ENCODE results near the gene TMEM266. TPM values are rescaled to one million over a fixed set of nuclear protein-coding genes. Genes with fewer than 3 reads are reported as not detected.

Gene TMEM266
- total RNA-seq, 2 experiments from 2014 or later = not detected

DNA sequence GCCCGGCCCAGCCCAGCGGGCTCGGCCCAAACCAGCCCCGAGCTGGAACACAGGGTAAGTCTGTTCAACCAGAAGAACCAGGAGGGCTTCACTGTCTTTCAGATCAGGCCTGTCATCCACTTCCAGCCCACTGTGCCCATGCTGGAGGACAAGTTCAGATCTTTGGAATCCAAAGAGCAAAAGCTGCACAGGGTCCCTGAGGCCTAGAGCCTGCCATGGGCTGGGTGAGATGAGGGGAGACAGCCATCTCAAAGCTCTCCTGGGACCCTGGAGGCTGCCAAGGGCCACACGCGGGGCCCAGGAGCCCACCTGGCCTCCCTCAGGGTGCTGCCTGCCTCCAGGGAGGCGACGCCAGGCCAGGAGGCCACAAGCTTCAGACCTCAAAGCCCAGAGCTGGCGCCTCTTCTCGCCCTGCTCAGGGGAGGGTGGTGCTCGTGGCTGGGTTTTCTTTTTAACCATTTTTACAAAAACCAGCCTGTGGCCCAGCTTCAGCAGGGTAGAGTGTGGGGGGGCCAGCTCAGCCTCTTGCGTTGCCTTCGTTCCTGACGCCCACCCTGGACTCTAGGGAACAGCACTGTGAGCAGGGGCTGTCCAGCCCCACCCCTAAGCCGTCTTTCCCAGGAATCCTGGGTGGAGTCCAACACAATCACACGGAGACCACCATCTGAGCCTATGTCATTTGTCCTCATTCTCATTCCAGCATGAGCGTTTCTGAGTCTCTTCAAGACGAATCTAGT is 144.5 kb downstream of the TMEM266 start:
- ChIA-PET CTCF (no interaction called here), POLR2A (no interaction called here)
- TF ChIP-seq CTCF (IDR thresholded peaks at IDR 0.05) = no peak
- no peak for DNase-seq
- no peak for ATAC-seq (ENCODE audit: poor library complexity)
- H3K27ac Mint-ChIP-seq = no peak overlapping the region
- Histone ChIP-seq H3K27me3 (ENCODE audit: control insufficient read depth in 1 of 2, insufficient read depth in 2 of 2, low read length in 2 of 2) (no peaks in the 10 kb centered on the region), H3K4me1 (ENCODE audit: insufficient read depth, low read length) (no peaks in the 10 kb centered on the region), H3K36me3 (ENCODE audit: insufficient read depth, low read length) (peaks cover 2% of the 10 kb centered on the region), H3K27ac (ENCODE audit: low read depth in 1 of 2, low read length in 2 of 2) (no peak overlapping the region), H3K9me3 (ENCODE audit: control insufficient read depth in 1 of 2, insufficient read depth in 1 of 2, low read length in 2 of 2) (no peaks in the 10 kb centered on the region), H3K4me3 (ENCODE audit: low read length) (no peak overlapping the region)
- H3K27me3 Mint-ChIP-seq = no peaks in the 10 kb centered on the region
- H3K9me3 Mint-ChIP-seq = no peaks in the 10 kb centered on the region
- no peaks in the 10 kb centered on the region for H3K4me1 Mint-ChIP-seq (ENCODE audit: low read depth)
- intact Hi-C loops (cut with DNase I, micrococcal nuclease) = no loop called here
- H3K36me3 Mint-ChIP-seq (ENCODE audit: low read depth) = no peaks in the 10 kb centered on the region
- H3K4me3 Mint-ChIP-seq = no peak overlapping the region

GRCh38 chr15:76204916-76205460 is 145.2 kb downstream of the TMEM266 start:
- Mint-ChIP-seq H3K4me3 (no peak overlapping the region), H3K4me1 (ENCODE audit: low read depth) (no peaks in the 10 kb centered on the region), H3K27me3 (no peaks in the 10 kb centered on the region), H3K27ac (no peak overlapping the region), H3K9me3 (no peaks in the 10 kb centered on the region), H3K36me3 (ENCODE audit: low read depth) (peaks cover 3% of the 10 kb centered on the region)
- Histone ChIP-seq H3K9me3 (ENCODE audit: control insufficient read depth in 1 of 2, insufficient read depth in 1 of 2, low read length in 2 of 2) (no peaks in the 10 kb centered on the region), H3K27ac (ENCODE audit: low read depth in 1 of 2, low read length in 2 of 2) (no peak overlapping the region), H3K27me3 (ENCODE audit: control insufficient read depth in 1 of 2, insufficient read depth in 2 of 2, low read length in 2 of 2) (no peaks in the 10 kb centered on the region), H3K4me3 (ENCODE audit: low read length) (no peak overlapping the region), H3K36me3 (ENCODE audit: insufficient read depth, low read length) (peaks cover 2% of the 10 kb centered on the region), H3K4me1 (ENCODE audit: insufficient read depth, low read length) (no peaks in the 10 kb centered on the region)
- no peak for TF ChIP-seq CTCF (IDR thresholded peaks at IDR 0.05)
- no peak for ATAC-seq (ENCODE audit: poor library complexity)
- intact Hi-C loops (cut with DNase I, micrococcal nuclease) = no loop called here
- ChIA-PET POLR2A (no interaction called here), CTCF (no interaction called here)
- DNase-seq = no peak

DNA sequence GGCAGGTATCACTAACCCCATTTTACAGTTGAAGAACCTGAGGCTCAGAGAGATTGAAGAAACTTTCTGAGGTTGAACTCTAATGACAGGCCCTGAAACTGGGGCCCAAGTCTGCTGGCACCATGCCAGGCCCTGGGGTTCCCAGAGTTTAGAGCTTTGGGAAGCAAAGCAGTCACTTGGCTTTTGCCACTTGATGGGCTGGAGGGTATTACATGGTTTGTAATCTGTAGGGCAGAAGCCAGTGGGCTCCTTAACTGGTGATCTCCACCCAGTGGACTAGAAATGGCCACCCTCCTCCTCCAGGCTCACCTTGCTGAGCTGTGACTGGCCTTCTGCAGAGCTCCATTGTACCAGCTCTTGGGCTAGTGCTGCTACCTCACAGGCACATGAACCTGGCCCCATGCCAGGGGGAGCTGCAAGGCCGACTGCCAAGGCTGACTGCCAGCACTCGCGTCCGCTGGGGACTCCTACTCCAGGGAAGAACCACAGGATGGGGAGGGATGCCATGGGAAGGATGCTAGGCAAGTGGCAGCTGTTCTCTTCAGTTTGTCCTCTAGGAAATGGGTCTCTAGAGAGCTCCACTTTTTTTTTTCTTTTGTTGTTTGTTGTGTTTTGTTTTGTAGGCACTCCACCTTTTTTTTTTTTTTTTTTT is 146.7 kb downstream of the TMEM266 start:
- POLR2A ChIA-PET = no interaction called here
- no peaks in the 10 kb centered on the region for H3K4me1 Mint-ChIP-seq (ENCODE audit: low read depth)
- no peak overlapping the region for H3K27ac ChIP-seq (ENCODE audit: low read depth in 1 of 2, low read length in 2 of 2)
- no peaks in the 10 kb centered on the region for H3K9me3 Mint-ChIP-seq
- H3K27me3 ChIP-seq (ENCODE audit: control insufficient read depth in 1 of 2, insufficient read depth in 2 of 2, low read length in 2 of 2) = no peaks in the 10 kb centered on the region
- H3K27ac Mint-ChIP-seq = no peak overlapping the region
- no peak overlapping the region for H3K4me3 Mint-ChIP-seq
- peaks cover 16% of the 10 kb centered on the region for H3K36me3 Mint-ChIP-seq (ENCODE audit: low read depth)
- CTCF ChIA-PET = no interaction called here
- no peaks in the 10 kb centered on the region for H3K9me3 ChIP-seq (ENCODE audit: control insufficient read depth in 1 of 2, insufficient read depth in 1 of 2, low read length in 2 of 2)
- DNase-seq (no peak), ATAC-seq (ENCODE audit: poor library complexity) (no peak)
- H3K27me3 Mint-ChIP-seq = no peaks in the 10 kb centered on the region
- no peaks in the 10 kb centered on the region for H3K4me1 ChIP-seq (ENCODE audit: insufficient read depth, low read length)
- peaks cover 11% of the 10 kb centered on the region for H3K36me3 ChIP-seq (ENCODE audit: insufficient read depth, low read length)
- intact Hi-C loops (cut with DNase I, micrococcal nuclease) = no loop called here
- H3K4me3 ChIP-seq (ENCODE audit: low read length) = no peak overlapping the region
- TF ChIP-seq CTCF (IDR thresholded peaks at IDR 0.05) = no peak

Measured in CD4-positive, alpha-beta T cell (primary cell).